ENCODE measurements around the gene GPR62. TPM values are rescaled to one million over a fixed set of nuclear protein-coding genes. Genes with fewer than 3 reads are reported as not detected.
A peak's percentile ranks its signal among the peaks of the same experiment; 100 is the strongest.

Gene GPR62
- total RNA-seq, 1 donor from 2014 or later = not detected

GRCh38 chr3:52001443-52001974, 46.3 kb downstream of the GPR62 start:
- Mint-ChIP-seq H3K36me3 (no peaks in the 10 kb centered on the region), H3K4me3 (no peak overlapping the region), H3K27ac (no peak overlapping the region), H3K4me1 (ENCODE audit: unreplicated experiment) (peaks cover 22% of the 10 kb centered on the region), H3K9me3 (no peaks in the 10 kb centered on the region), H3K27me3 (peaks cover 8% of the 10 kb centered on the region)
- TF ChIP-seq CTCF (conservative IDR thresholded peaks at IDR 0.05) = peak; percentile 97
- peak; percentile 91 for DNase-seq (ENCODE audit: extremely low spot score, unreplicated experiment)

GRCh38 chr3:52002748-52003147, 47.6 kb downstream of the GPR62 start:
- H3K9me3 Mint-ChIP-seq = no peaks in the 10 kb centered on the region
- no peak overlapping the region for H3K27ac Mint-ChIP-seq
- H3K4me3 Mint-ChIP-seq = no peak overlapping the region
- DNase-seq (ENCODE audit: extremely low spot score, unreplicated experiment) = no peak
- H3K27me3 Mint-ChIP-seq = peaks cover 8% of the 10 kb centered on the region
- peaks cover 21% of the 10 kb centered on the region for H3K4me1 Mint-ChIP-seq (ENCODE audit: unreplicated experiment)
- no peak for TF ChIP-seq CTCF (conservative IDR thresholded peaks at IDR 0.05)
- no peaks in the 10 kb centered on the region for H3K36me3 Mint-ChIP-seq

- peak; percentile 79 for TF ChIP-seq CTCF (conservative IDR thresholded peaks at IDR 0.05)
- peaks cover 16% of the 10 kb centered on the region for H3K4me1 Mint-ChIP-seq (ENCODE audit: unreplicated experiment)
- DNase-seq (ENCODE audit: extremely low spot score, unreplicated experiment) = no peak
- H3K27ac Mint-ChIP-seq = no peak overlapping the region
- no peaks in the 10 kb centered on the region for H3K27me3 Mint-ChIP-seq
- peak overlapping the region; percentile 28 for H3K4me3 Mint-ChIP-seq
- no peaks in the 10 kb centered on the region for H3K9me3 Mint-ChIP-seq
- H3K36me3 Mint-ChIP-seq = no peaks in the 10 kb centered on the region
These were observed 49.1 kb downstream of the GPR62 start for GRCh38 chr3:52004163-52004787.

- Mint-ChIP-seq H3K4me1 (ENCODE audit: unreplicated experiment) (peaks cover 16% of the 10 kb centered on the region), H3K27ac (no peak overlapping the region), H3K36me3 (no peaks in the 10 kb centered on the region), H3K4me3 (peak overlapping the region; percentile 28), H3K27me3 (no peaks in the 10 kb centered on the region), H3K9me3 (no peaks in the 10 kb centered on the region)
- no peak for DNase-seq (ENCODE audit: extremely low spot score, unreplicated experiment)
- no peak for TF ChIP-seq CTCF (conservative IDR thresholded peaks at IDR 0.05)
These were observed 49.8 kb downstream of the GPR62 start for GRCh38 chr3:52004906-52005395.

GRCh38 chr3:52005571-52005986, 50.4 kb downstream of the GPR62 start:
- H3K36me3 Mint-ChIP-seq = no peaks in the 10 kb centered on the region
- H3K4me3 Mint-ChIP-seq = no peak overlapping the region
- no peak for TF ChIP-seq CTCF (conservative IDR thresholded peaks at IDR 0.05)
- no peak for DNase-seq (ENCODE audit: extremely low spot score, unreplicated experiment)
- peaks cover 16% of the 10 kb centered on the region for H3K4me1 Mint-ChIP-seq (ENCODE audit: unreplicated experiment)
- no peaks in the 10 kb centered on the region for H3K9me3 Mint-ChIP-seq
- no peak overlapping the region for H3K27ac Mint-ChIP-seq
- H3K27me3 Mint-ChIP-seq = peaks cover 4% of the 10 kb centered on the region
